ENCODE data around the gene OOSP1.

DNA sequence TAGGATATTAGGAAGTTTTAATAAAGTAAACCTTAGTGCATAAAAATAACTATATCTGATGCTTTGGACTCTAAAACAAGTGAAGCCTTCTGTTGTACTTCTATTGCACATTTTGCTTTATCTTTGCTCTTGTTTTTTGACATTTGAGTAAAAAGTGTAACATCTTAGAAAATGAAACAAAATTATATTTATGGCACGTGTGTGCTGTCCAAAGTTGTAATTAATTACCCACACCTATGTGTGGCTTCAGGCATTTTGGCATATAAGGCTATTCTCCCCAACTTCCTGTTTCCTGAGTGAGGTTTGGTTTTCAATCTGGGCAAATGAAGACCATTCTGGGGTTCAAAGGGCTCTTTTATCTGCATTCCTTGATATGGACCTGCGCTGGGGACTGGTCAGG, at the start of gene OOSP1:
- TF ChIP-seq EZH2 (IDR thresholded peaks at IDR 0.05; ENCODE audit: insufficient read depth, poor library complexity, severe bottlenecking) (no peak), EZH2phosphoT487 (IDR thresholded peaks at IDR 0.05; ENCODE audit: insufficient read depth, low read depth) (no peak)
